HepG2 (cell line): ENCODE data around the gene P4HB. TPM values are rescaled to one million over a fixed set of nuclear protein-coding genes. Genes with fewer than 3 reads are reported as not detected.

Source experiments
- ADNP ChIP-seq: sonication (generic); formaldehyde crosslinking; IDR thresholded peaks from 2 replicates; pipeline ENCODE4 v1.4.0; 2020; ENCODE audit warnings: missing genetic modification reagents
- CENPT ChIP-seq: sonication (generic); formaldehyde crosslinking; IDR thresholded peaks from 2 replicates; pipeline ENCODE4 v1.8.0; 2022; ENCODE audit warnings: low read depth, mild to moderate bottlenecking, moderate library complexity, missing genetic modification reagents
- FLYWCH1 ChIP-seq: sonication (generic); formaldehyde crosslinking; IDR thresholded peaks from 2 replicates; pipeline ENCODE4 v1.8.1; 2023; ENCODE audit warnings: mild to moderate bottlenecking, missing genetic modification reagents
- HNRNPK ChIP-seq: fragments of 200-400 bp; formaldehyde crosslinking; IDR thresholded peaks from 2 replicates; pipeline ENCODE4 v1.6.1; 2018; ENCODE audit warnings: low read length, low read depth, moderate library complexity, mild to moderate bottlenecking; ENCODE audit not compliant: poor library complexity, severe bottlenecking
- HNRNPUL1 ChIP-seq: fragments of 200-400 bp; formaldehyde crosslinking; IDR thresholded peaks from 2 replicates; pipeline ENCODE4 v1.6.1; 2017; ENCODE audit warnings: low read depth, mild to moderate bottlenecking, low read length, moderate library complexity
- ISL2 ChIP-seq: sonication (generic); formaldehyde crosslinking; IDR thresholded peaks from 2 replicates; pipeline ENCODE4 v1.5.0; 2020; ENCODE audit warnings: missing genetic modification reagents
- MAFF ChIP-seq: IDR thresholded peaks from 2 replicates; pipeline ENCODE4 v1.6.1; 2011; ENCODE audit warnings: low read depth, low read length, improper control_type of control experiment
- NFRKB ChIP-seq: fragments of 450-650 bp; IDR thresholded peaks from 2 replicates; pipeline ENCODE4 v1.6.1; 2017
- PHF5A ChIP-seq: IDR thresholded peaks from one replicate; pipeline ENCODE4 v1.6.1; 2018; ENCODE audit warnings: low read depth, missing genetic modification reagents; ENCODE audit not compliant: unreplicated experiment
- SMARCE1 ChIP-seq: fragments of 450-650 bp; IDR thresholded peaks from 2 replicates; pipeline ENCODE4 v1.6.1; 2017; ENCODE audit warnings: borderline replicate concordance
- THAP8 ChIP-seq: sonication (generic); formaldehyde crosslinking; IDR thresholded peaks from 2 replicates; pipeline ENCODE4 v1.5.1; 2020; ENCODE audit warnings: missing genetic modification reagents, mild to moderate bottlenecking, borderline replicate concordance
- ZBTB42 ChIP-seq: sonication (generic); formaldehyde crosslinking; IDR thresholded peaks from 2 replicates; pipeline ENCODE4 v1.5.0; 2020; ENCODE audit warnings: mild to moderate bottlenecking, missing genetic modification reagents
- ZNF142 ChIP-seq: sonication (generic); formaldehyde crosslinking; IDR thresholded peaks from 2 replicates; pipeline ENCODE4 v1.4.0; 2020; ENCODE audit warnings: missing genetic modification reagents
- ZNF20 ChIP-seq: sonication (generic); formaldehyde crosslinking; IDR thresholded peaks from 2 replicates; pipeline ENCODE4 v1.4.0; 2020; ENCODE audit warnings: mild to moderate bottlenecking, moderate library complexity, missing genetic modification reagents
- ZNF263 ChIP-seq: sonication (generic); formaldehyde crosslinking; IDR thresholded peaks from 2 replicates; pipeline ENCODE4 v1.4.0; 2020; ENCODE audit warnings: missing genetic modification reagents
- ZNF33A ChIP-seq: sonication (generic); formaldehyde crosslinking; IDR thresholded peaks from 2 replicates; pipeline ENCODE4 v1.5.1; 2020; ENCODE audit warnings: missing genetic modification reagents, mild to moderate bottlenecking, moderate library complexity, borderline replicate concordance
- ZNF44 ChIP-seq: sonication (generic); formaldehyde crosslinking; IDR thresholded peaks from 2 replicates; pipeline ENCODE4 v1.5.1; 2020; ENCODE audit warnings: mild to moderate bottlenecking, missing genetic modification reagents
- ZNF773 ChIP-seq: sonication (generic); formaldehyde crosslinking; IDR thresholded peaks from 2 replicates; pipeline ENCODE4 v1.4.0; 2020; ENCODE audit warnings: missing genetic modification reagents, borderline replicate concordance
- ZNF792 ChIP-seq: IDR thresholded peaks from 2 replicates; pipeline ENCODE4 v1.6.1; 2016
- polyA plus RNA-seq, 8 experiments: library from polyadenylated mRNA; depleted of rRNA in 3 of 8; stranded (reverse) in 7 of 8; unstranded in 1 of 8; fragments of >200 nt; fragmentation: Illumina TruSeq in 4 of 8; extraction: Trizol in 4 of 8; gene quantifications; 2 replicates each; pipeline versions ENCODE4 v1.2.1 to v1.2.3, GENCODE V29; 2011 to 2016; ENCODE audit warnings: low read depth in 4 of 8, missing spikeins in 1 of 8, mixed read lengths in 1 of 8; ENCODE audit not compliant: insufficient read depth in 1 of 8
- total RNA-seq, 5 experiments: library from RNA; depleted of rRNA; stranded (reverse); fragments of >200 nt; fragmentation: Illumina TruSeq; extraction: Trizol; gene quantifications; 2 replicates each; pipeline ENCODE4 v1.2.3, GENCODE V29; 2016; ENCODE audit warnings: low read depth in 1 of 5
- TF ChIP-seq, protein P1 (sequence below): sonication (generic); formaldehyde crosslinking; IDR thresholded peaks from 2 replicates; pipeline ENCODE4 v1.5.1; 2020; ENCODE audit warnings: mild to moderate bottlenecking, missing genetic modification reagents, moderate library complexity

Gene P4HB
- total and polyA plus RNA-seq, 2 of the 13 experiments (the other 11 are each of a cell fraction or from before 2014, with no cell fraction given): 185 to 782 TPM

DNA sequence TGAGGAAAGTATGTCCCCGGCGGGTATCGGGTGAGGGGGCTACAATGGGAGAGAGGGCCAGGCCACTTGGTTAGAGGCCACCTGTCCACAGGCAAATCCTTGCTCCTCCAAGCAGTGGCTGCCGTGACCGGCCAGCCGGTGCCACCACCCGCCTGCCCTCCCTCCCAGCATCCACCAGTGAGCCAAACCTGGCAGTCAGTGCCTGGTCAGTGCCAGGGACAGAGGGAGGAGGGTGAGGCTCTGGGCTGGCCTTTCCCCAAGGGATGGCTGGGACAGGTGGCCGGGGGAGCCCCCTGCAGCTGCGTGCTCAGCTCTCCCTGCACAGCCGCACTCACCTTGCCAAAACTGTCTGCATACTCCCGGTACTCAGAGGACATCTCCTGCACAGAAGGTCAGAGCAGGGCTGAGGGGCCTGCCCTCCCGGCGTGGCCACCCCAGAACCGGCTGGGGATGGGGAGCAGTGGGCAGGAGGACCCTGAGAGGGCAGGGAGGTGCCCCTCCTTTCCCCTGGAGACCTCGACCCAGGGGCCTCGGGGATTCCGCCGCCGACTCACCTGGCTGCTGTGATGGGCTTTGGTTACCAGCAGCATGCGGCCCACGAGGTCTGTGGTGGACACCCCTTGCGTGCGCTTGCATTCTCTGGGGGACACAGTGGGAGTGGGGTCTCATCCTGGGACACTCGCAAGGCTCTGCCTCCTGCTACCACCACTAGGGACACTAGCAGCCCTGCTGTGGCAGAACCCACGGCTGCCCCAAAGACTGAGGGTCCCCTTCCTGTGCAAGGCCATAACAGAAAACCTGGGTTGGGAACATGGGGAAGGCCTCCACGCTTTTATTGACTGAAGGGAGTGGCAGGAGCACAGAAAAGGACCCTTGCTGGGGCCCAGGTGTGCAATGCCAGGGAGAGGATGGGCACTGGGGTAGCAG lies 47.1 kb upstream of the P4HB start (continued):
- TF ChIP-seq ZNF142 (CRISPR knock-in tag) (no peak), ZNF263 (CRISPR knock-in tag) (no peak), MAFF (no peak), ZNF773 (peak; percentile 41; the same call in 1 of the 2 replicates), CENPT (no peak), ZBTB42 (CRISPR knock-in tag) (no peak), FLYWCH1 (CRISPR knock-in tag) (no peak), NFRKB (no peak), HNRNPUL1 (no peak), PHF5A (no peak), ADNP (CRISPR knock-in tag) (0 out of 2 replicates have a peak, but pooled peaks have one; percentile 25), ZNF792 (CRISPR knock-in tag) (no peak), ZNF33A (CRISPR knock-in tag) (no peak), SMARCE1 (no peak), THAP8 (CRISPR knock-in tag) (no peak), ISL2 (no peak), HNRNPK (no peak), ZNF44 (CRISPR knock-in tag) (no peak), ZNF20 (CRISPR knock-in tag) (no peak)
- TF ChIP-seq, protein P1, sequence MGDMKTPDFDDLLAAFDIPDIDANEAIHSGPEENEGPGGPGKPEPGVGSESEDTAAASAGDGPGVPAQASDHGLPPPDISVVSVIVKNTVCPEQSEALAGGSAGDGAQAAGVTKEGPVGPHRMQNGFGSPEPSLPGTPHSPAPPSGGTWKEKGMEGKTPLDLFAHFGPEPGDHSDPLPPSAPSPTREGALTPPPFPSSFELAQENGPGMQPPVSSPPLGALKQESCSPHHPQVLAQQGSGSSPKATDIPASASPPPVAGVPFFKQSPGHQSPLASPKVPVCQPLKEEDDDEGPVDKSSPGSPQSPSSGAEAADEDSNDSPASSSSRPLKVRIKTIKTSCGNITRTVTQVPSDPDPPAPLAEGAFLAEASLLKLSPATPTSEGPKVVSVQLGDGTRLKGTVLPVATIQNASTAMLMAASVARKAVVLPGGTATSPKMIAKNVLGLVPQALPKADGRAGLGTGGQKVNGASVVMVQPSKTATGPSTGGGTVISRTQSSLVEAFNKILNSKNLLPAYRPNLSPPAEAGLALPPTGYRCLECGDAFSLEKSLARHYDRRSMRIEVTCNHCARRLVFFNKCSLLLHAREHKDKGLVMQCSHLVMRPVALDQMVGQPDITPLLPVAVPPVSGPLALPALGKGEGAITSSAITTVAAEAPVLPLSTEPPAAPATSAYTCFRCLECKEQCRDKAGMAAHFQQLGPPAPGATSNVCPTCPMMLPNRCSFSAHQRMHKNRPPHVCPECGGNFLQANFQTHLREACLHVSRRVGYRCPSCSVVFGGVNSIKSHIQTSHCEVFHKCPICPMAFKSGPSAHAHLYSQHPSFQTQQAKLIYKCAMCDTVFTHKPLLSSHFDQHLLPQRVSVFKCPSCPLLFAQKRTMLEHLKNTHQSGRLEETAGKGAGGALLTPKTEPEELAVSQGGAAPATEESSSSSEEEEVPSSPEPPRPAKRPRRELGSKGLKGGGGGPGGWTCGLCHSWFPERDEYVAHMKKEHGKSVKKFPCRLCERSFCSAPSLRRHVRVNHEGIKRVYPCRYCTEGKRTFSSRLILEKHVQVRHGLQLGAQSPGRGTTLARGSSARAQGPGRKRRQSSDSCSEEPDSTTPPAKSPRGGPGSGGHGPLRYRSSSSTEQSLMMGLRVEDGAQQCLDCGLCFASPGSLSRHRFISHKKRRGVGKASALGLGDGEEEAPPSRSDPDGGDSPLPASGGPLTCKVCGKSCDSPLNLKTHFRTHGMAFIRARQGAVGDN (CRISPR knock-in tag): no peak
